Embryonic facial prominence (tissue), 1 donor: Measurements from ENCODE around the gene SHFL.

Experiments used
- DNase-seq: peaks from one replicate; pipeline ENCODE4 v3.0.0-alpha.2; 2016; ENCODE audit errors: extremely low spot score

Gene SHFL

DNA sequence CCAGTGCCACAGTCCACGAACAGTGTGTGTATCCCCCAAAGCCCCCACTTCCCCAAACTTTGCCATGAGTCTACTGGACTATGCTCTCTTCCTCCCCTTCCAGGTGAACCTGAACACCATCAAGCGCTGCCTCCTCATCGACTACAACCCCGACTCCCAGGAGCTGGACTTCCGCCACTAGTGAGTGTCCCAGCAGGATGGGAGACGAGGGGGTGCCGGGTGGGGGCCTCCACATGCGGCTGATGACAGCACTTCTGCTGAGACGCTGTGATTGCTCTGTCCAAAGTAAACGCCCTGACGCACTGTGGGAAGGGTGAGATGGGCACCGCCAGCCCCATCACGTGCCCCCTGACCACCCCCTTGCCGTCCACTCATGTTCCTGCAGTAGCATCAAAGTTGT is 23.4 kb downstream of the SHFL start:
- no peak for DNase-seq

- no peak for DNase-seq
Measured at GRCh38 chr19:10110076-10110971, 24.2 kb downstream of the SHFL start.

- no peak for DNase-seq
Measured at GRCh38 chr19:10110972-10111317, 24.8 kb downstream of the SHFL start.

GRCh38 chr19:10111405-10111811 is 25.3 kb downstream of the SHFL start, which contains the start of gene P2RY11:
Gene P2RY11, plus strand, starts transcription at chr19:10111693. Its CDS starts 29 bp downstream, at chr19:10111722.
- DNase-seq: no peak

DNA sequence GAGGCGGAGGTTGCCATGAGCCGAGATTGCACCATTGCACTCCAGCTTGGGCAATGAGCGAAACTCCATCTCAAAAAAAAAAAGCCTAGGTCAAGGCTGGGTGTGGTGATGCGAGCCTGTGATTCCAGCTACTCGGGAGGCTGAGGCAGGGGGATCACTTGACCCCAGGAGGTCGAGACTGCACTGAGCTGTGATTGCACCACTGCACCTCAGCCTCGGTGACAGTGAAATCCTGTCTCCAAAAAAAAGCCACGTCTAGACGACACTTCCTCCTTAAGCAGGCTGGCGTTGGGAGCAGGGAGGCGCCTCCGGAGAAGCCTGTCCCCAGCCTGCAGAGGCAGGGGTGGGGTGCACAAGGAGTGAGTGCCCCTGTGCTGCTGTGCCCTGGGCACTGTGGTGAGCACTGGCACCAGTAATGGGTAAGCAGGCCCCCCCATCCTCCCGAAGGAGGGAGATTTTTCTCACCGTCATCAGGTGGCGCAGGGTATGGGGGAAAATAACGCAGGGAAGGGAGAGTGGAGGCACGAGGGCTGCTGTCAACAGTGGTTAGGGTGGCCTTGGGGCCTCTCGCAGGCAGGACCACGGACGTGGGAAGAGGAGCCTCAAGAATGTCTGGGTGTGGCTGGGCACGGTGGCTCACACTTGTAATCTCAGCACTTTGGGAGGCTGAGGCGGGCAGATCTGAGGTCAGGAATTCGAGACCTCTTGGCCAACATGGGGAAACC is 26.1 kb downstream of the SHFL start:
- no peak for DNase-seq

DNA sequence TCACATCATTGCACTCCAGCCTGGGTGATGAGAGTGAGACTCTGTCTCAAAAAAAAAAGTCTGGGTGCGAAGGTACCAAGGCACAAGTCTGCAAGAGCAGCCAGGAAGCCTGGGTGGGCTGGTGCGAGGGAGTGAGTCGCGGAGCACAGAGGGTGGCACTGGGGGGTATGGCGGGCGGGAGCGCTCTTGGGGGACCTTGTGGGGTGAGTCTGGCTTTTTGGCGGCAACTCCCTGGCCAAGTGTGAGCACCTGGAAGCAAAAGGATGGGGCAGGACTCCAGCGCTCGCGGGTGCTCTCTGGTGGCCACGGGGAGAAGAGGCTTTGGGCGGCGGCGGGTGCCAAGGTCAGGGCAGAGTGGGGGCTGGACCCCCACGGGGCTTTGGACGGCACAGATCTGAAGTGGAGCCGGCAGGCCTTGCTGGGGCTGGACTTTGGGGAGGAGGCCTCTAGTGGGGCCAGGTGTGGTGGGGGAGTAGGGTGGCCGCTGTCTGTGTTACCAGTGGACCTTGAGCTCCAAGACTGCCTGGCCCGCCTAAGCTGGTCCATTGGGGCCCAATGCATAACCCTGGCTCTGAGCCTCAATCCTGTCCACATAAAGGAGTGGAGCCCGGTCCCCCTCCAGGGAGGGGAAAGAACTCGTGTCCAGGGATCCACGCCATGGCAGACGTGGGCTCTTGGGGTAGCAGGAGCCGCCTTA is 26.9 kb downstream of the SHFL start:
- no peak for DNase-seq

- DNase-seq: no peak
Measured at GRCh38 chr19:10113592-10113963, 27.5 kb downstream of the SHFL start.

- no peak for DNase-seq
Measured at GRCh38 chr19:10113964-10114650, 28.0 kb downstream of the SHFL start.

- DNase-seq: no peak
Measured at GRCh38 chr19:10114651-10115391, 28.7 kb downstream of the SHFL start.

DNA sequence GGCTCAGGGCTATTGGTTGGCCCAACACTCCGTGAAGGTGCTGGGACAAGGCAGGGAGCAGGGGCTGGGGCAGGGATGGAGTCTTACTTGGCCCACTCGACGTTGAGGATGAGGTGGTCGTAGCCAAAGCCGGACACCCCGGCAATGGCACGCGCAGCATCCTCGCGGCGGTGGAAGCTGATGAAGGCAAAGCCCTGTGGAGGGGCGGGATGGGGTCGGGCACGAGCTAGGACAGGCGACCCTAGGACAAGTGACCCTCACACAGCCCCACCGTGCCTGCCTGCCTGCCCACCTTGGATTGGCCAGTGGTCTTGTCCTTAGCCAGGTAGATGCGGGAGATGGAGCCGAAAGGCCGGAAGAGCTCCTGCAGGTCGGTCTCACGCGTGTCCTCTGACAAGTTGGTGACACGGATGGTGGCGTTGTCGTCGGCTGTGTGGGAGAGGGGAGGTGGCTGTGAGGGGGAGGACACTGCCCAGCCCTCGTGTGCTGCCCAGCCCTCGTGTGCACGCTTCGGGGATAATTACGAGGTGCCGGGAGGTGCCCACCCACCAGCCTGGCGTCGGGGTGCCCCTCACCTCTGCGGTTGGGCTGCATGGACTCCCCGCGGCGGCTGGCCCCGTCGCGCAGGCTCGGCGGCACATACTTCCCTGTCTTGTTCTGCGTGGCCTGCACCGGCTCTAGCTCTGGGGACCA is 29.4 kb downstream of the SHFL start:
- DNase-seq: no peak

- DNase-seq: no peak
Measured at GRCh38 chr19:10116085-10116865, 30.2 kb downstream of the SHFL start.

DNA sequence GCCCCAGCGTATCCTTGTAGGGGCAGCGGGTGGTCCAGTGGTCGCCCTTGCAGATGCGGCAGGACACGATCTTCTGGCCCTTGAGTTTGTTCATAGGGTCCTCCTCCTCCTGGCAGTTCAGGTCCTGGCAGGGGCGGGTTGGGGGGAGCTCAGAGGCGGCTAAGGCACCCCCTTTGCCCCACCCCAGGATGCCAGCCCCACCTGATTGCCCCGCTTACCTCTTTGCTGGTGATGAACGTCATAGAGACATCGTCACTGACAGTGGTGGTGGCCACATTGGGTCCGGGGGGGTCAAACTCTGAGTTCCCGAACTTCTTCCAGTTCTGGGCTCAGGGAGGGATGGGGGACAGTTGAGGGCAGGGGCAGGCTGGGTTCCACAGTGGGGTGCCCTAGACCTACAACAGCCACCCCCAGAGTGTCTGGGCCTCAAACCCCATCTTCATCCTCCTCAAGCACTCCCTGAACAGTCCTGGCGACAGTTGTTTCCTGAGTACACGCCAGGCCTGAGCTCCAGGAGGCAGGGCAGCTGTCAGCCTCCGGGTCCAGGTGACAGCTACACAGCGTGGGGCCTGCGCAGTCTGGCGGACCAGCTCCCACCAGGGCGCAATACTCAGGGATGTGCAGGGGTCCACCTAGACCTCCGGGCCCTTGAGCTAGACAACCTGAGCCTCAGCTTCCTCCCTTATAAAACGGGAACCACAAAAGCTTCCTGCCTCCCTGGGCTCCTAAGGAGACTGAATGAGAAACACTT is 30.9 kb downstream of the SHFL start:
- DNase-seq: no peak

DNA sequence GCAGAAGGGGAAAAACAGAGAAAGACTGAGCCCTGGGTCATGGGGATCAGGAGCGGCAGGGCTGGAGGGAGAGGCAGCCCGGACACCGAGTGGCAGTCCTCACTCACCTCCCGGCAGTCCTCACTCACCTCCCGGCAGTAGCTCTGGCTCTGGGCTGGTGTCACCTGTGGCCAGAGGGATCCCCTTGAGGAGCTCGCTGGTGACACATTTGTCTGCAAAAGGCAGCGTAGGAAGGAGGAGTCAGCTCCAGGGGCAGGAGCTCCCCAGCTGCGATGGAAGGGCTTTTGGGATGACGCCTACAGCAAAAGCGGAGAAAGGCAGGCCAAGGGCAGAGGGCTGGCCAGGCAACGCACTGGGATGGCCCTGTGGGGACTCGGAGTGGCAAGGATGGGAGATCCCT is 32.8 kb downstream of the SHFL start:
- DNase-seq: no peak

- no peak for DNase-seq
Measured at GRCh38 chr19:10120538-10121189, 34.5 kb downstream of the SHFL start.

- DNase-seq: no peak
Measured at GRCh38 chr19:10122045-10122444, 35.9 kb downstream of the SHFL start.

GRCh38 chr19:10124429-10124828 is 38.3 kb downstream of the SHFL start:
- DNase-seq: no peak

DNA sequence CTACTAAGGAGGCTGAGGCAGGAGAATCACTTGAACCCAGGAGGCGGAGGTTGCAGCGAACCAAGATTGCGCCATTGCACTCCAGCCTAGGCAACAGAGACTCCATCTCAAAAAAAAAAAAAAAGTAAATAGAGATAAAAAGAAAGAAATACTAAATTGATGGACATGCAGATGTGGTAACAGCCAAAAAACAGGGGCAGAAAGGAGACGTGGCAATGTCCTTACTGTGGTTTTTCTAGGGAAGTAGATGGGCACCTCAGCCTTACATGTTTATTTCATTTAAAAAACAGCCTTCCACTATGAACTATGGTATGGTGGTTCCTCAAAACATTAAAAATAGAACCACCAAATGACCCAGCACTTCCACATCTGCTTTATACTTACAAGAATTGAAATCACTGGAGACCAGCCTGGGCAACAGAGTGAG is 40.1 kb downstream of the SHFL start:
- no peak for DNase-seq

GRCh38 chr19:10132905-10133304 is 46.8 kb downstream of the SHFL start:
- DNase-seq: no peak

GRCh38 chr19:10133596-10133995 is 47.5 kb downstream of the SHFL start:
- DNase-seq: no peak
